ENCODE data around the gene COL7A1.

- TF ChIP-seq CTCF (IDR thresholded peaks at IDR 0.05) (no peak), POLR2AphosphoS5 (IDR thresholded peaks at IDR 0.05; ENCODE audit: low read depth, low read length) (no peak), REST (IDR thresholded peaks at IDR 0.05; ENCODE audit: insufficient read depth in 1 of 2, low read depth in 2 of 2, low read length in 1 of 2) (no peak), SIN3A (IDR thresholded peaks at IDR 0.05; ENCODE audit: borderline replicate concordance, insufficient read depth, low read depth, low read length) (no peak)
Observed at GRCh38 chr3:48560648-48561018, 34.5 kb downstream of the COL7A1 start.
